SK-MEL-5 (cell line): ENCODE measurements around the gene SLC5A2. TPM values are rescaled to one million over a fixed set of nuclear protein-coding genes. Genes with fewer than 3 reads are reported as not detected.
"Not testable (repeated sequence)": the region's sequence is repeated elsewhere in the genome, so short reads cannot be mapped to it uniquely, and the experiment has no call there.

Source experiments
- DNase-seq: peaks from one replicate; pipeline ENCODE4 v3.0.0-alpha.2; 2016; ENCODE audit warnings: low read depth, low spot score
- in situ Hi-C: cut with HindIII; loops from 2 replicates; pipeline ENCODE4 v1.10.0; 2016; ENCODE audit warnings: low sequenced_read_pairs, high pct_unique_total_duplicates, low pct_unique_long_range_greater_than_20kb
- total RNA-seq: library from RNA; depleted of rRNA; stranded (reverse); fragments of >200 nt; shearing (Covaris generic); gene quantifications from 2 replicates; pipeline ENCODE4 v1.2.3, GENCODE V29; 2014; rRNA removed

SLC5A2 gene
- total RNA-seq, 1 experiment from 2014 or later, result 0.53 TPM

- DNase-seq, result no peak
- in situ Hi-C loops, result no loop called here
These were observed 48.2 kb downstream of the SLC5A2 start for GRCh38 chr16:31531096-31531495.

- DNase-seq, result no peak
- in situ Hi-C loops, result no loop called here
These were observed 49.2 kb downstream of the SLC5A2 start for GRCh38 chr16:31532120-31532519.

GRCh38 chr16:31532896-31533295, 50.0 kb downstream of the SLC5A2 start:
- in situ Hi-C loops, result no loop called here
- DNase-seq, result no peak

GRCh38 chr16:31535737-31536136, 52.8 kb downstream of the SLC5A2 start:
- in situ Hi-C loops, result no loop called here
- no peak for DNase-seq

- in situ Hi-C loops, result no loop called here
- DNase-seq, result no peak
These were observed 54.0 kb downstream of the SLC5A2 start for GRCh38 chr16:31536804-31537361.

GRCh38 chr16:31537362-31538242, 54.7 kb downstream of the SLC5A2 start:
- in situ Hi-C loops, result no loop called here
- DNase-seq, result no peak

- DNase-seq, in situ Hi-C loops: not testable (repeated sequence)
These were observed 55.3 kb downstream of the SLC5A2 start for GRCh38 chr16:31538243-31538598.

GRCh38 chr16:31539762-31540161, 56.8 kb downstream of the SLC5A2 start:
- DNase-seq, in situ Hi-C loops: not testable (repeated sequence)

Other genes with a start within 250 kb of the SLC5A2 start
- gene ITGAM, start 223.1 kb upstream of the SLC5A2 start, total RNA-seq, result 0.21 and 0.58 TPM in 2 replicates
- 1.2 and 1.6 TPM in 2 replicates for gene ITGAX, start 127.9 kb upstream of the SLC5A2 start, total RNA-seq
- gene ITGAD, start 89.8 kb upstream of the SLC5A2 start, total RNA-seq, result 0.13 TPM in 2 replicates
- not detected in 2 replicates for gene COX6A2, start 54.8 kb upstream of the SLC5A2 start, total RNA-seq
- gene ZNF843, start 40.3 kb upstream of the SLC5A2 start, total RNA-seq, result 0.16 and 0.18 TPM in 2 replicates
- 6.7 and 8.2 TPM in 2 replicates for gene ARMC5, start 23.6 kb upstream of the SLC5A2 start, total RNA-seq
- gene TGFB1I1, start 11.0 kb upstream of the SLC5A2 start, total RNA-seq, result 0.67 and 1.3 TPM in 2 replicates
- 83.6 and 89.7 TPM in 2 replicates for gene RUSF1, start 25.3 kb downstream of the SLC5A2 start, total RNA-seq
- not detected in 2 replicates for gene AHSP, start 44.8 kb downstream of the SLC5A2 start, total RNA-seq